AG08396 (cell line): Measurements from ENCODE around the gene ZBED3.

ENCODE experiments used
- DNase-seq: peaks from one replicate; pipeline ENCODE4 v3.0.0; 2012; ENCODE audit warnings: low spot score, mixed read lengths

ZBED3 gene

GRCh38 chr5:77076961-77077828 lies 9.9 kb downstream of the ZBED3 start:
- peak; percentile 65 for DNase-seq

- no peak for DNase-seq
These were observed 12.3 kb downstream of the ZBED3 start for GRCh38 chr5:77074745-77075144.

GRCh38 chr5:77073667-77074066 lies 13.4 kb downstream of the ZBED3 start:
- peak; percentile 75 for DNase-seq

DNA sequence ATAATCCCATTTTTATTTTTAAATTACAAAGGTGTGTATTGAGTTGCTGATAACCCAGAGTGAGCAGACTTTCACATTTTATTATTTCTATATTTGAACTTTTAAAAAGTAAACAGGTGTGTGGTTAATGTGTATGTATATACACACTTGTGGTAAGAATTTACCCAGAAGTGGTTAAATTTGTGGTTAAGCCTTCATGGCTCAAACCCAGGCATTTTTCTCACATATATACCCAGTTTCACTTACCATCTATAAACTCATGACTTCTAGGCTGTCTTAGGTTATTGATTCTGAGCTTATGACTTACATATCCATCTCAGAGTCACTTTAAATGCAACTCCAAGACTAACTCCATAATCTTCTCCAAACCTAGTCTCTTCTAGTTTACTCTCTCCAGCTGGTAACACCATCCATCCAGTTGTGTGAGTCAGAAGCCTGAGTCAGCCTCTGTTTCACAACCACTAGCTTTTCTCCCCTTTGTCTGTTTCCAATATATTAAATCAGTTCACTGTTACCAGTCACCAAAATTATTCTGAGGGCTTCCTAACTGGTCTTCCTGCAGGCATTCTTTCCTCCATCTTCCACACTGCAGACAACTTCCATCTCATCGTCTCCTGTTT lies 20.2 kb downstream of the ZBED3 start:
- peak; percentile 64 for DNase-seq

GRCh38 chr5:77066184-77066583 lies 20.9 kb downstream of the ZBED3 start:
- no peak for DNase-seq

GRCh38 chr5:77065256-77065655 lies 21.8 kb downstream of the ZBED3 start:
- no peak for DNase-seq

DNA sequence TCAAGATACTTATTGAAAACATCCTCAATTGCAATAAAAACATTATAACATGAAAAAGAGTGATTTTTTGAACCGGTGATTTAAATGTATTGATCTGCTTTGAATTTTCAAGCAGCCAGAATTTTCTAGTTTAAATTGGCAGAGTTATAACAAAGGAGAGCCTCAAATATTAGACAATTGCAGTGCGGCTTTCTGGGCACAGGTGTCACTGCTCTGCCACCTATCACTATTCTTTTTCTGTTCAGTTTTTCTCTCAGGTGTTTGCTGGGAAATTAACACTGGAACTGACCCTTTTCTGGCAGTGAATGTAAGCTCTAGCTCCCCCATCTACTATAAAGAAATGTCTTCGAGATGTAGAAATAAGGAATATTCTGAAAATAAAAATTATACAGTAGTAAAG lies 23.0 kb downstream of the ZBED3 start:
- DNase-seq, result no peak

DNA sequence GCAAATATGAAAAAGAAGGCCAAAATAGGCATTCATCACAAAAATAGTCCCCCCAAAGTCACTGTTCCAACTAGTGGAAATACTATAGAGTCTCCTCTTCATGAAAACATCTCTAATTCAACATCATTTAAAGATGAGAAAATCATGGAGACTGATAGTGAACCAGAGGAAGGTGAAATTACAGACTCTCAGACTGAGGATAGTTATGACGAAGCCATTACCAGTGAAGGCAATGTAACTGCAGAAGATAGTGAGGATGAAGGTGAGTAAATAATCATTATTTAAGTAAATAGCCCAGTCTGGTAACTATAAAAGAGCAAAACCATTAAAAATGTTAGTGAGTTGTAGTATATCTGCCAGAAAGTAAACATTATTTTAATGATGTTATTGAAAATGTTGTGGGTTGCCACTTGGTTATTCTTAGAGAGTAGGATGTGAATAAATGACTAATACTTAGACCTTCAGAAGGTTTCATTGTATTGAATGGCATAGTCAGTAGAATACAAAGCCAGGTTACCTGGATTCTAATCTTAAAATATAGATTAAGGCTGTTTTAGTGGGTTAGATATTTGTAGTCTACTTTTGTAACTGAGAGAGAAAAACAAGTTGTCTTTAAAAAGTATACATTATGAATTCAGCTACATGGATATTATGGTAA lies 40.5 kb downstream of the ZBED3 start:
- no peak for DNase-seq

- DNase-seq, result no peak
These were observed 51.1 kb downstream of the ZBED3 start for GRCh38 chr5:77035950-77036349.

- DNase-seq, result no peak
These were observed 53.7 kb downstream of the ZBED3 start for GRCh38 chr5:77033338-77033737.

- DNase-seq, result no peak
These were observed 54.5 kb downstream of the ZBED3 start for GRCh38 chr5:77032635-77033034.

DNA sequence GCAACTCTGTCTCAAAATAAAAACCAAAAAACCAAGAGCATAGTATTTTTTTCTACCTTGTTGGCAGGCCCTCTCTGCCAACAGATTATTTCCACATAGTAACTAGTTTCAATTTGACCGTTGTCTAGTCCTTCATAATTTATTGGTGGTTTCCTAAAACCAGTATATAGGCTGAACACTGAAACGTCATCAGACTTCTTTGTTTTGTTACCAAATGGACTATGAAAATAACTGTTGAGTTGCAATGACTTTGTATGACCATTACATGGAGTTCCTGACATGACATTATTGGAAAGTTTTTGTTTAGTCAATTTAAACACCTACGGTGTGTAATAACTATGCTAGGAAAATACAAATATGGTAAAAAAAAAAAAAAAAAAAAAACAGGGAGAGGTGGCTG lies 55.2 kb downstream of the ZBED3 start:
- DNase-seq, result no peak

DNA sequence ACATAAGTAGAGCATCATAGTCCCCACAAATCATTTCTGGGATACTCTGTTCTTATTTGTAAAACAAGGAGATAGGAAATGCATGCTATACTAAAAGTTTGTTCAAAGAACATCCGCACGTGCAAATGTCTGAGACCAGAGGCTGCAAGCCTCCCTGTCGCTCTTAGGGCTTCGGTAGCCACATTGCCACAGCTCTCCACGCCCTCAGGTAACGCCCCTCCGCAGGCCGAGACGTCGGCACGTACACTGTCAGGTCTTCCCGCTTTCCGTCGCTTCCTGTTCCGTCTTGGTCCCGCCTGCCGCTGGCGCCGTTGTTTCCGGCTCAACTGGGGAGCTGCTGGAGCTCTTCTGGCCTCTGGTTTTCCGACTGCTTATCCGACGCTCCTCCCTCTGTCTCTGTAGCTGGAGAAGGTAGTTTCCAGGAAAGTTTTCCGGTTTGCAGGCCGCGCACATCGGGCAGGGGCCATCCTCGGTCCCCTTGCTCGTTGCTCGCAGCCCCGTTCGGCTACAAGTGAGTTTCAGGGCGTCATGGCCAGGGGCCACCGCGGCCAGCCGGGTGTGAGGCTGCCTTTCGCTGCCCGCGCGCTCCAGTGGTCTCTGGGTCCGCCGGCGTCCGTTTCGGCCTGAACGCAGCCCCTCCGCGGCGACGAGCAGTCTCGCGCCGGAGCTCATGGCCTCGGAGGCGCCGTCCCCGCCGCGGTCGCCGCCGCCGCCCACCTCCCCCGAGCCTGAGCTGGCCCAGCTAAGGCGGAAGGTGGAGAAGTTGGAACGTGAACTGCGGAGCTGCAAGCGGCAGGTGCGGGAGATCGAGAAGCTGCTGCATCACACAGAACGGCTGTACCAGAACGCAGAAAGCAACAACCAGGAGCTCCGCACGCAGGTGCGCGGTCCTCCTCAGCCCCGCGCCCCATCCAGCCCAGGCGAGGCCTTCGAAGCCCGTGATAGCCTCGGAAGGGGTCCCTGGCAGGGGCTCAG lies 56.7 kb downstream of the ZBED3 start, which contains the start of gene AGGF1:
Gene AGGF1 (plus strand): TSS at position 308 of the 975 bp plus-strand sequence. CDS start 363 bp downstream, at position 671.
- DNase-seq, result peak; percentile 94

- no peak for DNase-seq
These were observed 57.7 kb downstream of the ZBED3 start for GRCh38 chr5:77029376-77029885.

GRCh38 chr5:77028631-77029375 lies 58.3 kb downstream of the ZBED3 start:
- no peak for DNase-seq

GRCh38 chr5:77024490-77024889 lies 62.6 kb downstream of the ZBED3 start:
- DNase-seq, result no peak

- DNase-seq, result no peak
These were observed 64.3 kb downstream of the ZBED3 start for GRCh38 chr5:77022511-77023417.
